Transverse colon (tissue), 4 donors: ENCODE data around the gene PIGU. TPM values are rescaled to one million over a fixed set of nuclear protein-coding genes. Genes with fewer than 3 reads are reported as not detected.

Source experiments
- DNase-seq: peaks from one replicate; pipeline ENCODE4 v3.0.0-alpha.2; 2019
- H3K27ac ChIP-seq, 4 donors: fragments of 200-600 bp; sonication (generic); 2 replicates each; pipeline ENCODE4 v1.5.1; 2016 to 2018; ENCODE audit warnings: inconsistent platforms in 4 of 4
- H3K27me3 ChIP-seq: fragments of 200-600 bp; sonication (generic); 2 replicates; pipeline ENCODE4 v1.5.1; 2017; ENCODE audit warnings: inconsistent platforms
- H3K36me3 ChIP-seq, 4 donors: fragments of 200-600 bp; sonication (generic); 2 replicates each; pipeline ENCODE4 v1.5.1; 2017 to 2019; ENCODE audit warnings: inconsistent platforms in 4 of 4
- H3K4me1 ChIP-seq, 4 donors: fragments of 200-600 bp; sonication (generic); 2 replicates each; pipeline ENCODE4 v1.5.1; 2017 to 2020; ENCODE audit warnings: inconsistent platforms in 4 of 4
- H3K4me3 ChIP-seq, 4 donors: fragments of 200-600 bp; sonication (generic); 1 replicate in 1 of 4; 2 replicates in 3 of 4; pipeline versions ENCODE4 v1.5.1 to v1.6.1; 2017 to 2019; ENCODE audit warnings: inconsistent platforms in 4 of 4
- H3K9me3 ChIP-seq, 2 donors: fragments of 200-600 bp; sonication (generic); 2 replicates each; pipeline ENCODE4 v1.5.1; 2017 to 2019; ENCODE audit warnings: inconsistent platforms in 2 of 2
- CTCF ChIP-seq, 5 experiments: fragments of 200-600 bp in 3 of 5; fragments of 450-650 bp in 2 of 5; sonication (generic) in 3 of 5; IDR thresholded peaks; 1 replicate in 2 of 5; 2 replicates in 3 of 5; pipeline ENCODE4 v1.5.1; 2016 to 2017; ENCODE audit warnings: antibody characterized with exemption in 5 of 5, inconsistent platforms in 3 of 5, mild to moderate bottlenecking in 2 of 5, moderate library complexity in 1 of 5
- EP300 ChIP-seq: sonication (generic); formaldehyde crosslinking; IDR thresholded peaks from one replicate; pipeline ENCODE4 v1.6.1; 2017; ENCODE audit warnings: antibody characterized with exemption, low read depth
- POLR2A ChIP-seq: fragments of 450-650 bp; IDR thresholded peaks from one replicate; pipeline ENCODE4 v1.6.1; 2016; ENCODE audit warnings: antibody characterized with exemption, mild to moderate bottlenecking, moderate library complexity
- POLR2AphosphoS5 ChIP-seq, 3 donors: sonication (generic); formaldehyde crosslinking; IDR thresholded peaks; one replicate each; pipeline ENCODE4 v1.6.1; 2016; ENCODE audit warnings: antibody characterized with exemption in 3 of 3
- WGBS, 2 donors: methylation state at CpG; one replicate each; pipeline ENCODE4 v1.1.5; 2018; ENCODE audit warnings: low coverage in 1 of 2; 5-methylcytosine and 5-hydroxymethylcytosine counted together
- in situ Hi-C, 4 donors: fragments of 200-750 bp; cut with MboI; loops; one replicate each; pipeline versions ENCODE4 v1.15.0 to v1.15.1; 2017; ENCODE audit warnings: low sequenced_read_pairs in 3 of 4, low pct_ligation_motif_present in 1 of 4, low pct_unique_long_range_greater_than_20kb in 1 of 4
- intact Hi-C: fragments of 100-400 bp; cut with DNase I; formaldehyde crosslinking; loops from one replicate; pipeline ENCODE4 v1.15.1; 2023; ENCODE audit warnings: low total_unique reads
- total RNA-seq, 4 donors: library from RNA; depleted of rRNA; stranded (reverse); fragments of >200 nt; gene quantifications; one replicate each; pipeline ENCODE4 v1.1.0, GENCODE V29; 2016

PIGU gene
- total RNA-seq, 4 donors from 2014 or later = 4.1 to 28.7 (median 16.8) TPM

GRCh38 chr20:34547844-34548613 is 128.9 kb downstream of the PIGU start:
- no peaks in the 10 kb centered on the region for H3K27me3 ChIP-seq
- in situ Hi-C loops (no loop called here), intact Hi-C loops (no loop called here)
- H3K36me3 ChIP-seq = no peaks in the 10 kb centered on the region
- 76% methylated on average over 22 of the region's 22 CpGs; no CpG with 5 or more reads in 1 of the 2 donors for WGBS, 2 donors
- H3K4me1 ChIP-seq = peaks cover 0 to 21% (median 10%) of the 10 kb centered on the region in 4 donors
- DNase-seq = no peak
- peak overlapping the region in 1 of 4 donors; percentile 74 for H3K27ac ChIP-seq
- no peaks in the 10 kb centered on the region for H3K9me3 ChIP-seq
- peak overlapping the region in 2 of 4 donors; percentile 13 to 48 for H3K4me3 ChIP-seq
- TF ChIP-seq POLR2A (no peak), EP300 (no peak), CTCF (IDR thresholded peaks at IDR 0.05) (no peak), POLR2AphosphoS5 (IDR thresholded peaks at IDR 0.05) (no peak)

GRCh38 chr20:34546751-34547181 is 130.1 kb downstream of the PIGU start:
- Histone ChIP-seq H3K36me3 (no peaks in the 10 kb centered on the region), H3K4me3 (peak overlapping the region in 3 of 4 donors; percentile 34 to 48 (median 34))
- DNase-seq = peak; percentile 70

GRCh38 chr20:34544109-34544796 is 132.6 kb downstream of the PIGU start:
- TF ChIP-seq EP300 (no peak), POLR2A (no peak), CTCF (IDR thresholded peaks at IDR 0.05) (no peak), POLR2AphosphoS5 (IDR thresholded peaks at IDR 0.05) (no peak)
- WGBS, 2 donors = 46% methylated on average over 18 of the region's 19 CpGs; no CpG with 5 or more reads in 1 of the 2 donors
- Histone ChIP-seq H3K4me1 (peaks cover 0 to 24% (median 10%) of the 10 kb centered on the region in 4 donors), H3K27ac (peak overlapping the region in 3 of 4 donors; percentile 49 to 59 (median 54)), H3K4me3 (peak overlapping the region in 1 of 4 donors; percentile 32), H3K36me3 (peaks cover 0 to 21% (median 9%) of the 10 kb centered on the region in 4 donors), H3K9me3 (no peaks in the 10 kb centered on the region), H3K27me3 (no peaks in the 10 kb centered on the region)
- peak; percentile 33 for DNase-seq
- intact Hi-C loops (no loop called here), in situ Hi-C loops (no loop called here)

More at GRCh38 chr20:34546751-34547181, 130.1 kb downstream of the PIGU start:
- intact Hi-C loops (no loop called here), in situ Hi-C loops (no loop called here)
- Histone ChIP-seq H3K27me3 (no peaks in the 10 kb centered on the region), H3K9me3 (no peaks in the 10 kb centered on the region), H3K27ac (peak overlapping the region; percentile 70 to 82 (median 72)), H3K4me1 (peaks cover 0 to 24% (median 10%) of the 10 kb centered on the region in 4 donors)
- TF ChIP-seq POLR2AphosphoS5 (IDR thresholded peaks at IDR 0.05) = peak; percentile 32 to 55 (median 43)
- no peak for TF ChIP-seq EP300
- peak; percentile 51 for TF ChIP-seq POLR2A
- TF ChIP-seq CTCF (IDR thresholded peaks at IDR 0.05) = peak in 2 of 5 experiments; percentile 33 to 49
- WGBS, 2 donors = 55 to 65% methylated on average over 2 to 11 of the region's 11 CpGs

GRCh38 chr20:34543463-34544056 is 133.3 kb downstream of the PIGU start:
- H3K4me1 ChIP-seq = peaks cover 0 to 24% (median 10%) of the 10 kb centered on the region in 4 donors
- peak overlapping the region; percentile 30 to 59 (median 52) for H3K27ac ChIP-seq
- no peaks in the 10 kb centered on the region for H3K9me3 ChIP-seq
- in situ Hi-C loops (no loop called here), intact Hi-C loops (no loop called here)
- 40 to 49% methylated on average over 1 to 12 of the region's 12 CpGs for WGBS, 2 donors
- H3K27me3 ChIP-seq = no peaks in the 10 kb centered on the region
- TF ChIP-seq POLR2A (no peak), CTCF (IDR thresholded peaks at IDR 0.05) (no peak), EP300 (no peak), POLR2AphosphoS5 (IDR thresholded peaks at IDR 0.05) (no peak)
- H3K36me3 ChIP-seq = peaks cover 0 to 23% (median 9%) of the 10 kb centered on the region in 4 donors
- peak; percentile 39 for DNase-seq
- no peak overlapping the region for H3K4me3 ChIP-seq
